Tibial artery (tissue), 4 donors: ENCODE measurements around the gene SLC4A1.

ENCODE experiments used
- DNase-seq, 2 donors: peaks; one replicate each; pipeline ENCODE4 v3.0.0-alpha.2; 2019
- H3K27ac ChIP-seq, 2 donors: fragments of 200-600 bp; sonication (generic) in 1 of 2; 1 replicate in 1 of 2; 2 replicates in 1 of 2; pipeline ENCODE4 v1.5.1; 2018 to 2019; ENCODE audit warnings: mild to moderate bottlenecking in 1 of 2
- H3K27me3 ChIP-seq, 2 donors: fragments of 200-600 bp; sonication (generic) in 1 of 2; one replicate each; pipeline versions ENCODE4 v1.5.1 to v1.6.0; 2016 to 2019
- H3K36me3 ChIP-seq, 3 donors: fragments of 200-600 bp; sonication (generic) in 2 of 3; one replicate each; pipeline ENCODE4 v1.5.1; 2016 to 2019; ENCODE audit warnings: mild to moderate bottlenecking in 2 of 3
- H3K4me1 ChIP-seq, 4 donors: fragments of 200-600 bp; sonication (generic) in 2 of 4; 1 replicate in 3 of 4; 2 replicates in 1 of 4; pipeline ENCODE4 v1.5.1; 2016 to 2019
- H3K4me3 ChIP-seq, 2 donors: fragments of 200-600 bp; sonication (generic) in 1 of 2; 1 replicate in 1 of 2; 2 replicates in 1 of 2; pipeline ENCODE4 v1.5.1; 2018 to 2019; ENCODE audit warnings: mild to moderate bottlenecking in 2 of 2
- H3K9me3 ChIP-seq, 3 donors: fragments of 200-600 bp; sonication (generic) in 1 of 3; one replicate each; pipeline ENCODE4 v1.5.1; 2016 to 2019
- CTCF ChIP-seq, 2 experiments: fragments of 200-600 bp in 1 of 2; fragments of 450-650 bp in 1 of 2; IDR thresholded peaks; one replicate each; pipeline ENCODE4 v1.5.1; 2017 to 2019; ENCODE audit warnings: antibody characterized with exemption in 2 of 2, mild to moderate bottlenecking in 1 of 2, moderate library complexity in 1 of 2
- intact Hi-C: fragments of 100-400 bp; cut with DNase I; formaldehyde crosslinking; loops from one replicate; pipeline ENCODE4 v1.15.0; 2023; ENCODE audit warnings: low total_unique reads

The SLC4A1 gene

GRCh38 chr17:44277976-44278375 lies 10.0 kb upstream of the SLC4A1 start:
- no peak overlapping the region for H3K4me3 ChIP-seq
- H3K4me1 ChIP-seq = peaks cover 0 to 9% (median 0%) of the 10 kb centered on the region in 4 donors
- no peaks in the 10 kb centered on the region for H3K36me3 ChIP-seq
- peaks cover 0 to 20% of the 10 kb centered on the region in 2 donors for H3K27me3 ChIP-seq
- DNase-seq = no peak
- intact Hi-C loops = no loop called here
- no peak overlapping the region for H3K27ac ChIP-seq
- no peaks in the 10 kb centered on the region for H3K9me3 ChIP-seq
- no peak for TF ChIP-seq CTCF (IDR thresholded peaks at IDR 0.05)

- intact Hi-C loops = no loop called here
- H3K27me3 ChIP-seq = peaks cover 0 to 25% of the 10 kb centered on the region in 2 donors
- H3K36me3 ChIP-seq = no peaks in the 10 kb centered on the region
- no peak overlapping the region for H3K4me3 ChIP-seq
- no peak overlapping the region for H3K27ac ChIP-seq
- no peaks in the 10 kb centered on the region for H3K4me1 ChIP-seq
- H3K9me3 ChIP-seq = no peaks in the 10 kb centered on the region
- no peak for DNase-seq
- TF ChIP-seq CTCF (IDR thresholded peaks at IDR 0.05) = no peak
Observed at GRCh38 chr17:44273607-44274006, 5.7 kb upstream of the SLC4A1 start.

- H3K27me3 ChIP-seq = peaks cover 0 to 32% of the 10 kb centered on the region in 2 donors
- DNase-seq = no peak
- no peaks in the 10 kb centered on the region for H3K36me3 ChIP-seq
- no peak overlapping the region for H3K4me3 ChIP-seq
- intact Hi-C loops = no loop called here
- H3K9me3 ChIP-seq = no peaks in the 10 kb centered on the region
- no peak for TF ChIP-seq CTCF (IDR thresholded peaks at IDR 0.05)
- H3K4me1 ChIP-seq = no peaks in the 10 kb centered on the region
- H3K27ac ChIP-seq = no peak overlapping the region
Observed at GRCh38 chr17:44272954-44273353, 5.0 kb upstream of the SLC4A1 start.

GRCh38 chr17:44272321-44272951 lies 4.5 kb upstream of the SLC4A1 start:
- intact Hi-C loops = no loop called here
- peaks cover 0 to 37% of the 10 kb centered on the region in 2 donors for H3K27me3 ChIP-seq
- no peak for TF ChIP-seq CTCF (IDR thresholded peaks at IDR 0.05)
- DNase-seq = no peak
- no peaks in the 10 kb centered on the region for H3K36me3 ChIP-seq
- no peaks in the 10 kb centered on the region for H3K4me1 ChIP-seq
- H3K9me3 ChIP-seq = no peaks in the 10 kb centered on the region
- H3K27ac ChIP-seq = no peak overlapping the region
- H3K4me3 ChIP-seq = no peak overlapping the region

- H3K27me3 ChIP-seq = peaks cover 0 to 38% of the 10 kb centered on the region in 2 donors
- DNase-seq = no peak
- no peak overlapping the region for H3K27ac ChIP-seq
- intact Hi-C loops = no loop called here
- no peak for TF ChIP-seq CTCF (IDR thresholded peaks at IDR 0.05)
- no peak overlapping the region for H3K4me3 ChIP-seq
- no peaks in the 10 kb centered on the region for H3K4me1 ChIP-seq
- H3K36me3 ChIP-seq = no peaks in the 10 kb centered on the region
- H3K9me3 ChIP-seq = no peaks in the 10 kb centered on the region
Observed at GRCh38 chr17:44269535-44270240, 1.8 kb upstream of the SLC4A1 start.
